AML-193 (cell line): ENCODE measurements around the gene MED29.

Experiments
- DNase-seq, 2 experiments: peaks; one replicate each; lab custom pipeline; 2025; lab: John Stamatoyannopoulos, UW

Gene MED29

GRCh38 chr19:39430675-39431593 lies 39.8 kb downstream of the MED29 start:
- peak; percentile 80 to 84 for DNase-seq

DNA sequence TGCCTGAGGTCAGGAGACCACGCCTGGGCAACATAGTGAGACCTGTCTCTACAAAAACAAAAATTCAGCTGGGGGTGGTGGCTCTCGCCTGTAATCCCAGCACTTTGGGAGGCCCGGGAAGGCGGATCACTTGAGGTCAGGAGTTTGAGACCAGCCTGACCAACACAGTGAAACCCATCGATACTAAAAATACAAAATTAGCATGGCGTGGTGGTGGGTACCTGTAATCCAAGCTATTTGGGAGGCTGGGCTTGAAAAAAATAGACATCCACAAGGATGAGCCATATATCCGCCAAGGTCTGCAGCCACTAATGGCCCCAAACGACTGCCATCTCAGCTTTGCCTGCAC lies 41.5 kb downstream of the MED29 start:
- DNase-seq, result no peak

DNA sequence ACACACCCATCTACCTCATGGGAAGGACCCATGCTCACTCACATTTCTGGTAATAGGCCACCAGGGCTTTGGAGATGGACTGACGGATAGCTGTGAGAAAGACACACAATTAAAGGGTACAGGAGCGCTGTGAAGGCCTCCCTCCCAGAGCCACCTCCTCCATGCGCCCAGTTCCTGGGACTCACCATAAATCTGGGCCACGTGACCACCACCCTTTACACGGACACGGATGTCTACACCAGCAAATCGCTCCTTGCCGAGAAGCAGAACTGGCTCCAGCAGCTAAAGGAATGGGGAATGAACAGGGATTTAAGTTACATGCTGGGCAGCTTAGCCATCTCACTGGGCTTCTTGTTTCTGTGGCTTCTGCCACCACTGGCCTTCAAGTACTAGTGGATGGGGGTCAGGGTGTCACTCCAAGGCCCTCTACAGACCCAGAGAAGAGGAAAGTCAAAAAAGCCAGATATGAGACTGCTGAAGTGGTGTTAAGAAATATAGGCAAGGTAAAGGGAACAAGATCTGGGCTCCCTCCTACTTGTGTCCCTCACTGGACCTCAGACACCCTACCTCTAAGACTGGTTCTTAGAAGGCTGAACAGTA lies 42.4 kb downstream of the MED29 start:
- DNase-seq, result no peak

- no peak for DNase-seq
Measured at GRCh38 chr19:39434123-39435076, 43.2 kb downstream of the MED29 start.

GRCh38 chr19:39435499-39436349 lies 44.5 kb downstream of the MED29 start, which contains the start of gene RPS16:
Gene RPS16, minus strand, starts transcription at chr19:39435949. Its CDS starts 54 bp downstream, at chr19:39435895.
- peak; percentile 95 to 98 for DNase-seq

- no peak for DNase-seq
Measured at GRCh38 chr19:39436350-39436716, 45.2 kb downstream of the MED29 start.

DNA sequence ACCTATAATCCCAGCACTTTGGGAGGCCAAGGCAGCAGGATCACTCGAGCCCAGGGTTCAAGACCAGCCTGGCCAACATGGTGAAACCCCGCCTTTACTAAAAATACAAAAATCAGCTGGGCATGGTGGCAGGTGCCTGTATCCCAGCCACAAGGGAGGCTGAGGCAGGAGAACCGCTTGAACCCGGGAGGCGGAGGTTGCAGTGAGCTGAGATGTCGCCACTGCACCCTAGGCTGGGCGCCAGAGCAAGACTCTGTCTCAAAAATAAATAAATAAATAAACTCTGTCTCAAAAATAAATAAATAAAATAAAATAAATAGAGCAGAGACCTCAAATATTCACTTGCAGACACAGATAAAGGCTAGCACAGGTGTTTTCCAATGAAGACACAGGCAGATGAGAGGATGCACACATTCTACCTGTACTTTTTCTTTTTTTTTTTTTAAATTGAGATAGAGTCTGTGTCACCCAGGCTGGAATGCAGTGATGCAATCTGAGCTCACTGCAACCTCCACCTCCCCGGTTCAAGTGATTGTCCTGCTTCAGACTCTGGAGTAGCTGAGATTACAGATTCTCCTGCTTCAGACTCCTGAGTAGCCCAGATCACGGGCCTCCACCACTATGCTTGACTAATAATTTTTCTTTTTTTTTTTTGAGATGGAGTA lies 47.2 kb downstream of the MED29 start:
- no peak for DNase-seq

DNA sequence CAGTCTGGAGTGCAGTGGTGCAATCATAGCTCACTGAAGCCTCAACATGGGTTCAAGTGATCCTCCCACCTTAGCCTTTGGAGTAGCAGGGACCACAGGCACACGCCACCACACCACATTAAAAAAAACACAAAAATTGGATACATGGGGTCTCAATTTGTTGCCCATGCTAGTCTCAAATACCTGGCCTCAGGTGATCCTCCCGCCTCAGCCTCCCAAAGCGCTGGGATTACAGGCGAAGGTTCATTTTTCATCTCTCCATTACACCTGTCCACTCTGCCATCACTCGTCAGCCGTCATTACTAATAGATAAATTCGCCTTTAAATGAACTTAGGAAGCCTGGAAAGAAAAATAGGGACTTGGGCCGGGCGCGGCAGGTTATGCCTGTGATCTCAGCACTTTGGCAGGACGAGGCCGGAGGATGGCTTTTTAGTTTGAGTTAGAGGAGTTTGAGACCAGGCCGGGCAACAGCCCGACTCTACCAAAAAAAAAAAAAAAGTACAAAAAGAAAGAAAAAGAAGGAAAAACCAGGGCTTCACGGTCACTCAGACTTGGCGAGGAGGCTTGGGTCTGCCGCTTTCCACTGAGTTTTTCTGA lies 53.5 kb downstream of the MED29 start:
- DNase-seq, result peak in 1 of 2 experiments; percentile 9

DNA sequence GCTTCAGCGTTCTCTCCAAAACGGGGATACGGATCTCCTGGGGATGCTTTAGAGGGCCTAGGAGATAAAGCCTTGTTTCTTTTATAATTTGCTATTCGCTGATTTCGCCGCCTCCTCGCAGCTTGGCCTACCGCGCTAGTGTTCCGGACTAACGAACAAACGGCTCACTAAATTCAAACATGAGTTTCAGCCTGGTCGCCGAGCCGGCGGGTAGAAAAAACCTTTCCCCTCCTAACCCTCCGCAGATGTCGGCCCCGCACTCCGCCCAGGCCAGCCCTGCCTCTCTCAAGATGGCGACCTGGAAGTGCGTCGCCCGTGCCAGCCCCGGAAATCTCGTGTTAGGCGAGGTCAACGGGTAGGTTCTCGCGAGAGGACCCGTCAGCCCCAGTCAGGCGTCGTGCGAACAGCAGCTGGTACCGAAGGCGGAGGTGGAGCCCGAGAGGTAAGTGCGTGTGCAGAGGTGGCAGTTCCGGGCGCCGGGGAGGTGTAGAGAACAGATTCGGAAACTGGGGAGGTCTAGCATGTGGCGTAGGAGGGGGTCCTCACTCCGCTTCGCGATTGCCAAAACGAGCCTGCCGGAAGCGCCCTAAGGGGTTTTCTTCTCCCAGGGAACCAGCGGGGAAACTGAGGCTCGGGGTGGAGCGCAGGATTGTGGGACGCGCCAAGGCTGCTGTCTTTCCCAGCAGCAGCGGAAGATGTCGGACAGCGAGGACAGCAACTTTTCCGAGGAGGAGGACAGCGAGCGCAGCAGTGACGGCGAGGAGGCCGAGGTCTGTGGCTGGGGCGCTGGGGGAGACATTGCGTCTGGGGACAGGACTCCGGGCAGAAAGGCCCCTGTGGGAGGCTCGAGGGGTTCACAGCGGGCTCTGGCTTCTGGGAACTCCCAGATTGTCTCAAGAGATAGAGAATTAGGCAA lies 54.3 kb downstream of the MED29 start, which contains the start of gene SUPT5H:
Gene SUPT5H (plus strand): TSS at position 387 of the 916 bp plus-strand sequence. CDS start 309 bp downstream, at position 696.
- DNase-seq, result peak; percentile 89 to 90

- no peak for DNase-seq
Measured at GRCh38 chr19:39446365-39447084, 55.3 kb downstream of the MED29 start.

GRCh38 chr19:39448271-39448670 lies 57.1 kb downstream of the MED29 start:
- DNase-seq, result no peak

- DNase-seq, result no peak
Measured at GRCh38 chr19:39449116-39449797, 58.1 kb downstream of the MED29 start.
